COLO668 (cell line): ENCODE results near the gene TMPRSS4.
"Not testable (repeated sequence)": the region's sequence is repeated elsewhere in the genome, so short reads cannot be mapped to it uniquely, and the experiment has no call there.

ENCODE experiments used
- DNase-seq: peaks from one replicate; lab custom pipeline; 2025; ENCODE audit not compliant: unreplicated experiment; lab: John Stamatoyannopoulos, UW

Gene TMPRSS4

DNA sequence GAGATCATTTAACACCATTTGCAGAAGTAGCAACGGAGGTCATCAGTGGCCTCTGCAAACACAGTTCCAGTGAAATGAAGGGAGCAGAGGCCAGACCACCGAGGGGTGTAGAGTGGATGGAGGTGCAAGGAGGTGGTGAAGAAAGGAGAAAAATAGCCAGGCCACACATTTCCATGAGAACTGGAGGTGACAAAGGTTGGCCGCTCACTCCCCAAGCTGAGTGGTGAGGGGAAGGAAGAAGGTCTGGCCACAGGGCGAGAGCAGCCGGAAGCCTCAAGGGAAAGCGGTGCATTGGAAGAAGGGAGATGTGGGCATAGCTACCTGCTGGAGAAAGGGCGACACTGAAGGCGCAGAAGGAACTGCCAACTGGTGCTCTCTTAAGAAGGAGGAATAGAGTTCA lies 20.1 kb upstream of the TMPRSS4 start:
- DNase-seq: no peak

DNA sequence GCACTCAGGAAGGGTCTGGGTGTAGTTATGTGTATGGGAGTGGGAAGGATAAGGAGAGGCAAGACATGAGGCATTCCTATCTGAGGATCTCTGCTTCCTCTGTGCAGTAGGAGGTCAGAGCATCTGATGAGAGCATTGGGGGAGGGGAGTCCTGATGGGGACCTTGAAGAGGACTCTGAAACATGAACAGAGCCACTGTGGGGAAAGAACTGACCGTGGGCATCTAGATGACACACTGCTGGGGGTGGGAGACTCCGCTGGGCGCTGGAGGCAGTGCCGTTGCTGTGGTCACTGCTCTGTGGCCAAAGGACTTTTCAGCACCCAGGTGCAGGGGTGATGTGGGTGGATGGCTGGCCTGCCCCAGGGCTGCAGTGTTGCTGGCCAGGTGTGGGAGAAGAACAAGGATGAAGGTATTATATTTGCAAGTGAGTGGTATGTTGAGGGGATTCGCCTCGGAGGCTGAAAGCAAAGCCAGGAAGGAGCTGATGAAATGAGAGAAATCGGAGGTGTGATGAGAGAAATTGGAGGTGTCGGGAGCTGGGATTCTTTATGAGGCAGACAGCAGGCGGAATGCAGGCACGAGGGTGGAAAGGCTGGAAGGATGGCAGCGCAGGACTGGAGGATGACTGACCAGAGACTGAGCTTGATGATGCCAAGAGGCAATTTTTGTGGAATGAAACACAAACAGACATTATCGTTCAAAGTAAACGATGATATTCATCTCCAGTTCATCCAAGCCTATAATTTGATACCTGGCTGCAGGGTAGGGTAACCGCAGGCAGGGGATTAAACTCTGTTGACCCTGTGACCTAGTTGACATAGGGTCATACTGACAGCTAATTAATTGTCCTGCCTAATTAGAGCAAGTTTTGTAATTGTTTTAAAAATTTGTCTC lies 19.4 kb upstream of the TMPRSS4 start:
- no peak for DNase-seq

DNA sequence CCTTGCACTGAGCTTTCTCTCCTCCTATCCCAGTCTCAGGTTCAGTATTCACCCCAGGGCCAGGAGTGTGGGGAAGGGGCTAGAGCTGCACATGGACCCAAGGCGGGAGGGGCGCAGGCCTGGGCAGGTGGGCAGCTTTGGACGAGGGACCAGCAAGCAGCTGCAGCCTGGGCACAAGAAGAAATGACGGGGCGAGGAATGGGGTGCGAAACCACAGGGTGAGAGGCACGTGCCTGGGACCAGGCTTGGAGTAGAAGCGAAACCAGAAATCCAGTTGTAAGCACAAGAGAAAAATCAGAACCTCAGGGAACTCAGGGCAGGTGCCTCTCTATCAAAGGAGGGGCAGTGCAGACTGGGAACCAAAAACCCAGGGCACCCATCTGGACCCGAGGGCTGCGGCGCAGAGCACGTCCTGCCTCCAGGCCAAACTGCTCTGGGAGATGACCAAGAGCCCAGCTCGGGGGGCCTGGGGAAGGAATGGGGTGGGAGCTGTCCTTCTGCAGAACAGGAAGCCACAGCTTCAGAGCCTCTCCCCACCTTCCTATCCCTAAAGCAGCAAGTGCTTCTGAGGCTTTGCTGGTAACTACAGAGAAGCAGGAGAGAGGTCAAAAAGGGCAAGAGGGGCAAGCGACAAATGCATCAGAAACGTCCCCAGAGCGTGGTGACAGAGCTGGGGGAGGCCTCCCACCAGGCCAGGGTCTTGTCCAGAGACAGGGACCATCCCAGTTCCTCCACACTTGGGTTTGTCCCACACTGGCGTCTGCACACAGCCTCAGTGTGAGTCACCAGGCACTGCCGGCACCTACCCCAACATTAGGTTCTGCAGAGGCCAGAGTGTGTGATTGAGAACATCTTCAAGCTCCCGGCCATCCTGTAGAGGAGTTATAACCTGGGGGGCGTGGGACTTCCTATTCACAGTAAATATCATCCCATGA lies 18.3 kb upstream of the TMPRSS4 start:
- no peak for DNase-seq

GRCh38 chr11:118059246-118059940 lies 17.5 kb upstream of the TMPRSS4 start:
- DNase-seq: no peak

DNA sequence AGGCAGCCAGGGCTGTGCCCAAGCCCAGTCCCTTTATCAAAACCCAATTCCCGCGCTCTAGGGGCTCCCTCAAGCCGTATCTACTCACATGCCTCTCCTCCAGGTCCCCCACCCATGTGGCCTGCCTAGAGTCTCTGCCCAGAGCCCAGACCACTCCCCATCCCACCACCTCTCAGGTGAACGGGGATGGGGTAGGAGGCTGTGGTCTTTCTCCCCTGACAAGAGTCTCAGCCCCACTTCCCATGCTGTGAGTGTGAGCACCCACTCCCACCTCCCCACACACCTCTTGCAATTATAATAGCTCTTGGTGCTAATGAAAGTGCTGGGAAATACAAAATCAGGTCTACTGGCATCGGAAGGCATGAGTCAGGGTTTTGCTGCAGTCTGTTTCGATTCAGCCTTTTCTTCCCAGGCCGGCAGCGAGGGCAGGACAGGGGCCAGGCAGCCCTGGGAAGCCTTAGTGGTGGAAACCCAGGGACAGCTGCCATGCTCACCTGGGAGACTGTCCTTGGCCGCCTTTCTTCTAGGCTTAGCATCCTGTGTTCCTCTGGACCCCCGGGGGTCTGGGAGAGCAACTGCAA lies 16.7 kb upstream of the TMPRSS4 start:
- no peak for DNase-seq

DNA sequence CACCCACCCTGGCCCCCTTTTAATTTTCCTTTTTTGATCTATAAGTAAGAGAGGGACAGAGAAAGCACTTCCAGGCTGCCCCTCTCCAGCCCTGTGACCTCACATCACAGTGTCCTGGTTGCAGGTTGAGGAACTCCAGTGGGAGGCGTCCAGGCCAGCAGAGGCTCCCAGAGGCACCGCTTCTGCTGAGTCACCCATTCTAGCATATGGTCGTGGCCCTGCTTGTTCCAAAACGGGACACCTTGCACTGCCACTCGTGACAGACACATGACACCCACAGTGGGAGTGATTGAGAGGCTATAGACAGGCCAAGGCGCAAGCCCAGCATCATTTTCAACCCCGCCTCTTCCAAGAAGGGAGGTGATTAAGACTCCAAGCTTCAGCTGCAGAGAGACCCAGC lies 16.0 kb upstream of the TMPRSS4 start:
- DNase-seq: no peak

- no peak for DNase-seq
These were observed 15.2 kb upstream of the TMPRSS4 start for GRCh38 chr11:118061586-118062125.

- DNase-seq: not testable (repeated sequence)
These were observed 14.7 kb upstream of the TMPRSS4 start for GRCh38 chr11:118062181-118062580.

DNA sequence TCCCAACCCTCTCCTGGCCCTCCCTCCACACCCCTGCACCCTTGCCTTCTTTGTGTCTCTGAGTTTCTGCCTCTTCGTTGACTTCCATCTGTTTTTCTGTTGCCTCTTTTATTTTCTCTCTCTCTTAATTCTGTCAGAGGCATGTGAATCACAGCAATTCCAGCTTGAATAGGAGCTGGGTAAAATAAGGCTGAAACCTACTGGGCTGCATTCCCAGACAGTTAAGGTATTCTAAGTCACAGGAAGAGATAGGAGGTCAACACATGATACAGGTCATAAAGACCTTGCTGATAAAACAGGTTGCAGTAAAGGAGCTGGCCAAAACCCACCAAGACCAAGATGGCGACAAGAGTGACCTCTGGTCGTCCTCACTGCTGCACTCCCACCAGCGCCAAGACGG lies 14.2 kb upstream of the TMPRSS4 start:
- not testable (repeated sequence) for DNase-seq

DNA sequence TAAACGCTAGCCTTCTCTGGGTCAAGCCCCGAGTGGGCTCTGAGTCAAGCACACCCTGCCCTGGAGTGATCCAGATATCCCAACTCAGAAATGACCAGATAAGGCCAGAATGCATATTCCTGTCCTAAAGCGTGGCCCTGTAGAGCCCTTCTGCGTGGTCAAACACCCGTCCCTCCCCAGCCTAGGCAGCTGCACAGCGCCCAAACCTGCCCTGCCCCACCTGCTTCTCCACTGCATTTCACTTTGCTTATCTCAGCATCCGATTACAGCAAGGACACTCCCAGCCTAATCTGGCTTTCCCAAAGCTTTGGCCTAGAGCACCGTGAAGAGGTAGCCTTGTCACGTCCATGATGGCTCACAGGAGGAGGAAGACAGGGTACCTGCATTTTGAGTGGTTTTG lies 11.9 kb upstream of the TMPRSS4 start:
- DNase-seq: no peak

DNA sequence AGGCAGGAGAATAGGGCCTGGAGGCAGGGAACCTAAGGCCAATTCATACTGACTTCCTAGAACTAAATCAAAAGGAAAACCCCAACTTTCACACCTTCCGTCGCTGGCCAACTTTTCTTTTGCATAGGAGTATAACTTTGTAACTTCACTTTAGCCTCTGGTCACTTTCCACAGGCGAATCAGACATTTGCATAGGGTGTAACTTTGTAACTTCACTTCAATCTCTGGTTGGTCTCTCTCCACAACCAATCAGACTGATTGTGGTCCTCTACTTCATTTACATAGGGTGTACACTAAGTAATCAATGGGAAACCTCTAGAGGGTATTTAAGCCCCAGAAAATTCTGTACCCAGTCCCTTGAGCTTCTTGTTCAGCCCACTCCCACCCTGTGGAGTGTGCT lies 11.5 kb upstream of the TMPRSS4 start:
- DNase-seq: no peak

GRCh38 chr11:118067006-118067405 lies 9.9 kb upstream of the TMPRSS4 start:
- DNase-seq: no peak

- no peak for DNase-seq
These were observed 8.5 kb upstream of the TMPRSS4 start for GRCh38 chr11:118068206-118068944.

DNA sequence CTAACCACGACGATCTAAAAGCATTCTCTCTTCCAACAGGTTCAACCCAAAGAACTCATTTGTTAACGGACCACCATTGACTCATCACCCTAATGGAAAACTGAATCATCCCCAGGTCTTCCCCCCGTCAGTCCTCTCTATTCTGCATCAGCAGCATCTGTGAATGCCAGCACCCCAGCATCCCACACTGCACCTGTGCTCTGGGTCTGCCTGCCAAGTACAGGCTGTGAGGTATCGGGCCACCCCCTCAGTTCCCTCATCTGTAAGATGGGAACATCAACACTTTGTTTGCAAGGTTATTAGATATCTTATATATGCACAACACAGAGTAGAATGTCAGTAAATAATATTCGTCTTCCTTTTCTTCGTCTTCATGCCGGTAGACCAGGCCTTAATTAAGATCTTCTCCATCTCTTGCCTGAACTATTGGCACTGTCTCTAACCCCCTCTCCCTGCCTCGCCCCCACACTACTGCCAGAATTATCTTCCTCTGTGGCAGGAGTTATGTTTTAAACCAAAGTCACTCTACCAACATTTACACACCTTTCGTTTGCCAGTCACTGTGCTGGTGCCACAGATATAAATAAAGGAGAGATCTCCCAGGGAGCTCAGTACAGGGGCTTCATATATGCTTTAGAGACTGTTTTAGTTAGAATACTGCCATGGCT lies 7.8 kb upstream of the TMPRSS4 start:
- no peak for DNase-seq

- DNase-seq: no peak
These were observed 5.4 kb upstream of the TMPRSS4 start for GRCh38 chr11:118071416-118072030.

DNA sequence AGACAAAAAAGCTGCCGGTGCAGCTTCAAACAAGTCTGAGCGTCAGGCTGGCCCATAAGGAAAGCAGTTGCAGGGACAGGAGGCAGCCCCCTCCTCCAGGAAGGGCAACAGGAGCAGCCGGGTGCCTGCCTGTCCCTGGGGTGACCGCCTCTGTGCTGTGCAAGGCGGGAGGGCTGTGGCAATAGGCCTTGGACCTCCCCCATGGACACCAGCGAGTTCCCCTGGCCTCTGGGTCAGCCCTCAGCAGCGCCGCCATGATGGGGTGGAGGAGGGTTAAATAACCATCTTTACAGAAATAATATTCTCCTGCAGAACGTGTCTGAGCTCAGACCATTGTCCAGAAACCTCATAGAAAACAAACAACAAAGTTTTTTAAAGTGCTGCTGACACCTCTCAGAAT lies 3.3 kb upstream of the TMPRSS4 start:
- DNase-seq: no peak

GRCh38 chr11:118074091-118074685 lies 2.7 kb upstream of the TMPRSS4 start:
- no peak for DNase-seq

GRCh38 chr11:118074785-118075184 lies 2.1 kb upstream of the TMPRSS4 start:
- DNase-seq: peak; percentile 49
